ENCODE data around the gene SETX.
A peak's percentile ranks its signal among the peaks of the same experiment; 100 is the strongest.

Gene SETX

GRCh38 chr9:132244582-132245455, 110.0 kb downstream of the SETX start:
- FAIRE-seq, result no peak
- no peak for DNase-seq (ENCODE audit: insufficient read length, low spot score)
- TF ChIP-seq CTCF (IDR thresholded peaks at IDR 0.05; ENCODE audit: insufficient read depth, missing control alignments), result no peak

GRCh38 chr9:132243156-132244074, 111.4 kb downstream of the SETX start:
- FAIRE-seq, result no peak
- no peak for TF ChIP-seq CTCF (IDR thresholded peaks at IDR 0.05; ENCODE audit: insufficient read depth, missing control alignments)

DNA sequence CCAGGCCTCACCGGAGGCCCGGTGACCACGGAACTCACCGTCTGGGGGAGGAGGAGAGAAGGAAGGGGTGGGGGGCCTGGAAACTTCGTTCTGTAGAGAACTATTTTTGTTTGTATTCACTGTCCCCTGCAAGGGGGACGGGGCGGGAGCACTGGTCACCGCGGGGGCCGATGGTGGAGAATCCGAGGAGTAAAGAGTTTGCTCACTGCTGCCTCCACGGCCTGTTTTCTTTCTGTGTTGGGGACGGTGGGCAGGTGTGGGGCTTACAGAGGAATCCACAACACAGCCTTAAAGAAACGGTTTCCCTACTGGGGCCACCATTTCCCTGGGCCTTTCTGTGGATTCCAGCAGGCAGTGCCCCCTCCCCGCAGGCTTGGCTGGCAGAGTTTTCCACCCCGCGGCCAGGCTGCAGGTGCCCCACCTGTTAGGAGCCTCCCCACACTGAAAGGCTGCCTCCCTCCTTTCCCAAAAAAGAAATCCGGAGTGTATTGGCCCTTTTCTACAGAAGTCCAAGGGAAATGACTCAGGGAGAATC, 112.1 kb downstream of the SETX start:
- no peak for FAIRE-seq
- no peak for DNase-seq (ENCODE audit: insufficient read length, low spot score)
- TF ChIP-seq CTCF (IDR thresholded peaks at IDR 0.05; ENCODE audit: insufficient read depth, missing control alignments), result no peak

More at GRCh38 chr9:132243156-132244074, 111.4 kb downstream of the SETX start:
- no peak for DNase-seq (ENCODE audit: insufficient read length, low spot score)

DNA sequence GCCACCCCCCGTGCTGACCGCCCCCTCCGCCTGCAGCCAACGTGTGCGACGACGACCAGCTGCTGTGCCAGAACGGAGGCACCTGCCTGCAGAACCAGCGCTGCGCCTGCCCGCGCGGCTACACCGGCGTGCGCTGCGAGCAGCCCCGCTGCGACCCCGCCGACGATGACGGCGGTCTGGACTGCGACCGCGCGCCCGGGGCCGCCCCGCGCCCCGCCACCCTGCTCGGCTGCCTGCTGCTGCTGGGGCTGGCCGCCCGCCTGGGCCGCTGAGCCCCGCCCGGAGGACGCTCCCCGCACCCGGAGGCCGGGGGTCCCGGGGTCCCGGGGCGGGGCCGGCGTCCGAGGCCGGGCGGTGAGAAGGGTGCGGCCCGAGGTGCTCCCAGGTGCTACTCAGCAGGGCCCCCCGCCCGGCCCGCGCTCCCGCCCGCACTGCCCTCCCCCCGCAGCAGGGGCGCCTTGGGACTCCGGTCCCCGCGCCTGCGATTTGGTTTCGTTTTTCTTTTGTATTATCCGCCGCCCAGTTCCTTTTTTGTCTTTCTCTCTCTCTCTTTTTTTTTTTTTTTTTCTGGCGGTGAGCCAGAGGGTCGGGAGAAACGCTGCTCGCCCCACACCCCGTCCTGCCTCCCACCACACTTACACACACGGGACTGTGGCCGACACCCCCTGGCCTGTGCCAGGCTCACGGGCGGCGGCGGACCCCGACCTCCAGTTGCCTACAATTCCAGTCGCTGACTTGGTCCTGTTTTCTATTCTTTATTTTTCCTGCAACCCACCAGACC, 112.8 kb downstream of the SETX start:
- FAIRE-seq (no peak), DNase-seq (ENCODE audit: insufficient read length, low spot score) (no peak)
- TF ChIP-seq CTCF (IDR thresholded peaks at IDR 0.05; ENCODE audit: insufficient read depth, missing control alignments), result no peak

DNA sequence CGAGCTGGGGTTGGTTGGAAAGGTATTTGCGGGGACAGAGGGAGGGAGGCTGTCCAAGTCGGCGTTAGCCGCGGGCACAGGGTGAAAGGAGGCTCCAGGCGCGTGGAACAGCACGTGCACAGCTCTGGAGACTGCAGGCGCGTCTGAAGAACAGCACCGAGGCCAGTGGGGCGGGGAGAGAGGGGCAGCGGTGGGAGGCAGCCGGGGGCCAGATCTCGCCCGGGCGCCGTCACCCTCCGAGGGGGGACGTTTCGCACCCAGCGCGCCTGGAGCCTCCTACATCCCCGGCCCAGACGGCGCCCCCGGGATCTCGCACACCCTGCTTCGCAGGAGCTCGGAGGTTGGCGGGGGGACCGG, 113.3 kb downstream of the SETX start:
- DNase-seq (ENCODE audit: insufficient read length, low spot score) (no peak), FAIRE-seq (no peak)
- no peak for TF ChIP-seq CTCF (IDR thresholded peaks at IDR 0.05; ENCODE audit: insufficient read depth, missing control alignments)

GRCh38 chr9:132240841-132241482, 113.8 kb downstream of the SETX start:
- TF ChIP-seq CTCF (IDR thresholded peaks at IDR 0.05; ENCODE audit: insufficient read depth, missing control alignments), result no peak
- FAIRE-seq (no peak), DNase-seq (ENCODE audit: insufficient read length, low spot score) (peak; percentile 98)

Data from D721Med (cell line).